Eye (tissue), 1 donor: ENCODE results near the gene CTNNA3.

Experiments used
- DNase-seq: peaks from one replicate; pipeline ENCODE4 v3.0.0-alpha.2; 2015

CTNNA3 gene

GRCh38 chr10:67664942-67665341 lies 31.1 kb downstream of the CTNNA3 start:
- DNase-seq: no peak

- DNase-seq: no peak
Observed at GRCh38 chr10:67663449-67664087, 32.4 kb downstream of the CTNNA3 start.

GRCh38 chr10:67662415-67662814 lies 33.6 kb downstream of the CTNNA3 start:
- DNase-seq: no peak

GRCh38 chr10:67659497-67659896 lies 36.5 kb downstream of the CTNNA3 start:
- no peak for DNase-seq

- no peak for DNase-seq
Observed at GRCh38 chr10:67657775-67658174, 38.2 kb downstream of the CTNNA3 start.

- no peak for DNase-seq
Observed at GRCh38 chr10:67650558-67650957, 45.4 kb downstream of the CTNNA3 start.

GRCh38 chr10:67648613-67649229 lies 47.3 kb downstream of the CTNNA3 start:
- DNase-seq: no peak

GRCh38 chr10:67630904-67631303 lies 65.1 kb downstream of the CTNNA3 start:
- no peak for DNase-seq

GRCh38 chr10:67629461-67629971 lies 66.5 kb downstream of the CTNNA3 start:
- peak; percentile 2 for DNase-seq

GRCh38 chr10:67622984-67623383 lies 73.0 kb downstream of the CTNNA3 start:
- DNase-seq: no peak

- peak; percentile 12 for DNase-seq
Observed at GRCh38 chr10:67622511-67622910, 73.5 kb downstream of the CTNNA3 start.

- DNase-seq: no peak
Observed at GRCh38 chr10:67621834-67622233, 74.2 kb downstream of the CTNNA3 start.

GRCh38 chr10:67618116-67618515 lies 77.9 kb downstream of the CTNNA3 start:
- no peak for DNase-seq

- DNase-seq: no peak
Observed at GRCh38 chr10:67612577-67613537, 83.1 kb downstream of the CTNNA3 start.

- no peak for DNase-seq
Observed at GRCh38 chr10:67612176-67612575, 83.8 kb downstream of the CTNNA3 start.

- DNase-seq: peak; percentile 51
Observed at GRCh38 chr10:67609996-67610793, 85.8 kb downstream of the CTNNA3 start.

- no peak for DNase-seq
Observed at GRCh38 chr10:67608001-67608400, 88.0 kb downstream of the CTNNA3 start.

- DNase-seq: no peak
Observed at GRCh38 chr10:67607472-67607871, 88.5 kb downstream of the CTNNA3 start.

GRCh38 chr10:67606572-67606971 lies 89.4 kb downstream of the CTNNA3 start:
- DNase-seq: peak; percentile 3

- no peak for DNase-seq
Observed at GRCh38 chr10:67603701-67604100, 92.3 kb downstream of the CTNNA3 start.

- no peak for DNase-seq
Observed at GRCh38 chr10:67603086-67603485, 92.9 kb downstream of the CTNNA3 start.

- DNase-seq: peak; percentile 18
Observed at GRCh38 chr10:67602268-67602950, 93.6 kb downstream of the CTNNA3 start.
